Subcutaneous preadipocyte (primary cell): ENCODE data around the gene PDP2. TPM values are rescaled to one million over a fixed set of nuclear protein-coding genes. Genes with fewer than 3 reads are reported as not detected.

Experiments
- total RNA-seq: library from RNA; depleted of rRNA; stranded (reverse); fragments of >200 nt; gene quantifications from 2 replicates; pipeline ENCODE4 v1.2.3, GENCODE V29; 2012

The PDP2 gene, protein sequence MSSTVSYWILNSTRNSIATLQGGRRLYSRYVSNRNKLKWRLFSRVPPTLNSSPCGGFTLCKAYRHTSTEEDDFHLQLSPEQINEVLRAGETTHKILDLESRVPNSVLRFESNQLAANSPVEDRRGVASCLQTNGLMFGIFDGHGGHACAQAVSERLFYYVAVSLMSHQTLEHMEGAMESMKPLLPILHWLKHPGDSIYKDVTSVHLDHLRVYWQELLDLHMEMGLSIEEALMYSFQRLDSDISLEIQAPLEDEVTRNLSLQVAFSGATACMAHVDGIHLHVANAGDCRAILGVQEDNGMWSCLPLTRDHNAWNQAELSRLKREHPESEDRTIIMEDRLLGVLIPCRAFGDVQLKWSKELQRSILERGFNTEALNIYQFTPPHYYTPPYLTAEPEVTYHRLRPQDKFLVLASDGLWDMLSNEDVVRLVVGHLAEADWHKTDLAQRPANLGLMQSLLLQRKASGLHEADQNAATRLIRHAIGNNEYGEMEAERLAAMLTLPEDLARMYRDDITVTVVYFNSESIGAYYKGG
- 8.8 and 14.3 TPM in 2 replicates for total RNA-seq

DNA sequence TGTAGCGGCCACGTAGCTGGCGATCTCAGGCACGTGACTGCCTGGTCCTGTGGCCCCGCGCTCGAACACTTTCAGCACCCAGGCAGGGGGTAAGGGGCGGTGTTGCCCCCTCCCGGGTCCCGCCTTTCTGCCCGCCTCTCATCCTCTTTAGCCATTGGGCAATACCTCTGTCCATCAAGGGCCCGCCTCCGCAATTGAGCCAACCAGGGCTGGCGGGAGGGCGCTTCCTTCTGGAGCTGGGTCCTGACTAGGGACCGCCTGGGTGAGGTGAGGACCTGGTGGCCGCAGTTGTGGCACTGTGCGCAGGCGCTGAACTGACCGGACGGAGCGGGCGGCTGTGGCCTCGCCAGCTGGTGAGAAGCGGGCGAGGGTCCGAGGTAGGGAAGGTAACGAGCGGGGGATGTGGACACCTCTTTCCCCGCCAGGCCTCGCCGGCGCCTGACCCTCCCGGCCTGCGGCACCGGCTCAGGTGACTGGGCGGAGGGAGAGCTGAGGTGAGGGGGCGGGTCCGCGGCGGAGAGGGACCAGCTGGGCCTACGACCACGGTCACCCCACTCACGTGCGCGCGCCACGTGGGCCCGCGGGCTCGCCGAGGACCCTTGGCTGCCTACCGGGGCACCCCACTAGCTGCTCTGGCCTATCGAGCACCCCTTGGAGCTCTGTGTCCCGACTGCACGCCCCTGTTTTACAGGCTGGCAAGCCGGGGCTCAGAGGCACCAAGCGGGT, at the start of gene PDP2:
Gene PDP2 (plus strand): TSS at position 228 of the 726 bp plus-strand sequence. CDS start 3,770 bp downstream, outside the sequence.

DNA sequence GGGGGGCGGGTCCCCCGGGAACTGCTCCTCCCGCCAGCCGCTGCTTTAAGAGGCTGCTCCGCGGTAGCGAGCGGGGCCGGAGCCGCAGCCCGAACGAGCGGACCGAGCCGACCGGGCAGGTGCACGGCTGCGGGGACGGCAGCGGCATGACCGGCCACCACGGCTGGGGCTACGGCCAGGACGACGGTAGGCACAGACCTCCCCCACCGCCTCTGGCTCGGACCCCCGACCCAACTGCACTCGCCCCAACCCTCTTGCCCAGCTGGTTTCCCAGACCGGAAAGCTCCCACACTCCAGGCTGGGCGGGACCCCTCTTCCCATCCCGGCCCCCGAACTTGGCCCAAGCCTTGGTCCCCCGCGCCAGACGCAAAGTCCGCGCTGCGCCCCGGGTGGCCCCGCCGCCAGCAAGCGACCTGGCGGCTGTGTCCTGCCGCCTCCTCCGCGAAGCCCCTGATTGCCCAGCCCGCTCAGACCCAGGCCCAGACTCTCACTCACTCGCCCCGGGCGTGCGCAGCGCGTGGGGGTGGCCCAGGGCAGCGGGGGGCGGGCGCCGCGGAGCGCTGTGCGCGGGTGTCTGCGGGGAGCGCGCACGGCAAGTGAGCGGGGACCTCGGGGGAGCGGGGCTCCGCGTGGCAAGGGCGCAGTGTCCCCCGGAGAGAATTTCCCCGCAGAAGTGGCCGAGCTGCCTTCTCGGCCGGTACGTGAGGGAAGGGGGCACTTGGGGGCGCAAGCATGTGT, 35.8 kb upstream of the PDP2 start, which contains the start of gene CA7:
Gene CA7 (plus strand): TSS at position 73 of the 738 bp plus-strand sequence. CDS start 74 bp downstream, at position 147.

DNA sequence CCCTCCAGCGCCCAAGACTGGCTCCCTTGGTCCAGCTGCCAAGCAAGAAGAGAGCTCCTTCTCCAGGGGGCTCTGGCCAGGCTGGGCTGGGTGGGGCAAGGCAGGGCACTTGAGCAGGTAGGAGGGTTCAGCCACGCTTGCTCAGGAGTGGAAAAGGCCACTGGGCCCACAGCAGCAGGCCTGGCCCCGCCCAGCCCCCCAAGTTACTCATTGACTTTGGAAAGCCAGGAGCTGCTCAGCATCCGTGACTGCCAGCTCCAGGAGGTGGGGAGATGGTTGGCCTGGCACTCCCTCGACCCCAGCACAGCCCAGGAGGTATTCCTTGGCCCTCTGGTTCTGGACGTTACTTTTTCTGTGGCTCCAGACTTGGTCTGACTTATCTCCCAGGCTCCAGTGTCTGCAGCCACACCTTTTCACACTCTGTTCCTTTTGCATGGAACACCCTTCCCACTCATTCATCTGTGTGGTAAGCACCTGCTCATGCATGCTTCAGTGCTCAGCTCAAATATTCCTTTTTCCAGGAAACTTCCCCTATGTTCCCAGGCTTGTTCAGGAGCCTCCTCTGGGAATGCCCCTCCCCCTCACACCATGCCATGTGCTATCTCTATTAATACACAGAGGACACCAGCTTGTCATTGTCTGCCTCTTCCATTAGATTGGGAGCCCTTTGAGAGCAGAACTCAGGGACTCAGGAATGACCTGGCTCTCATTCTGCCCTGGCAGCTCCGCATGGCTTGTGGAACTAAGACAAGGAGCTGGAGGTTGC, 38.7 kb downstream of the PDP2 start, which contains the start of gene CDH16:
Gene CDH16 (minus strand): TSS at position 83 of the 766 bp plus-strand sequence. CDS start 820 bp downstream, outside the sequence.

DNA sequence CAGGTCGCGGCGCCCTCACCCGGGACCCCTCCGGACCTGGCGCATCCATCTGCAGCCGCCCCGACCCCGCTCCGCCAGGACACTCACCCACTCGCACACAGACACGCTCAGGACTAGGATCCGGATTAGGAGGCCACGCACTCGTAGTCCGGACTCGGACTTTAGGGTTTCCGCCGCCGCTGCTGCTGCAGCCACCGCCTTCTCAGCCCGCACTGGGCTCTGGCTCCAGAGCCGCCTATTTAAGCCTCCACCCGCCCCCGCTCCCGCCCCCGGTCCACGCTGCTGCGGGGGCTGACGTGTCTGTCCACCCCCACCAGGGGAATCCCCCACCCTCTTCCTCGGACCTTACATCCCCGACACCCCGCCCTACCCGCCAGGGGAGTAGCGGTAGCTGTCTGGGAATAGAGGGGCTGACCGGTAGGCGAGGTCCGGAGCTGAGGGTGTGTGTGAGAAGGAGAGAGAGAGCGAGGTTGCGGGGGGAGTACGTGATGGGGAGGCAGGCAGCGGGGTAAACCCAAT, 45.1 kb downstream of the PDP2 start, which contains the start of gene RRAD:
Gene RRAD (minus strand): TSS at position 214 of the 519 bp plus-strand sequence. CDS start 356 bp downstream, outside the sequence.

DNA sequence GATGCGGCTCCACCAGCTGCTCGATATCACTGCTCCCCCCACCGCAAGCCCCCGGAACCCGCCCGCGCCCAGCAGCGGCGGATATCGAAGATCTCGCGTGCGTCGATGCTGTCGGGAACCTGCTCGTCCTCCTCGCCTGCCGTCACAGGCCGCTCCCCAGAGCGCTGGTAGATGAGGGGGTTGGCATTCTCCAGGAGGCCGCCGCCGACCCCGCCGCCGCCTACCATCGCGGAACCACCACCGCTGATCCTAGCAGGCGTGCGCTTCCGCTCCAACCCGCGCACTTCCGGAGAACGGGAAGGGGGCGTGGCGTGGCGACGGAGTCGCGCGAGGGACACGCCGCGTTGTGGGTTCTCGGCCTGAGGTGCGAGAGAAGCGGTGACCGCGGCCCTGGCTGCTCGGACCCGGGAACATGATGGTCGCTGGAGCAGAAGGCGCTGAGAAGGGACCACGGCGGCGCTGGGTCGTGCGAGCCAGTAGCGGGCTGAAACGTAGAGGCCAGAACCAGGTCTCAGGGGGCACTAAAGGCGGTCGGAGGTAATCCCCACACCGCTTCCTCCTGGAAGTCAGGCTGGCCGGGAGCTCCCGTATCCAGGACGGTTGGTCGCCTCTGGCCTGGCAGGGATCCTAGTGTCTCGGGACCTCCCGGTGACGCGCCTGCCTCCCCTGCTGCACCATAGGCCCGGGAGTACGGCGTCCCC, 54.0 kb downstream of the PDP2 start, which contains the start of gene CIAO2B:
Gene CIAO2B (minus strand): TSS at position 265 of the 701 bp plus-strand sequence. CDS start 38 bp downstream, at position 227.

DNA sequence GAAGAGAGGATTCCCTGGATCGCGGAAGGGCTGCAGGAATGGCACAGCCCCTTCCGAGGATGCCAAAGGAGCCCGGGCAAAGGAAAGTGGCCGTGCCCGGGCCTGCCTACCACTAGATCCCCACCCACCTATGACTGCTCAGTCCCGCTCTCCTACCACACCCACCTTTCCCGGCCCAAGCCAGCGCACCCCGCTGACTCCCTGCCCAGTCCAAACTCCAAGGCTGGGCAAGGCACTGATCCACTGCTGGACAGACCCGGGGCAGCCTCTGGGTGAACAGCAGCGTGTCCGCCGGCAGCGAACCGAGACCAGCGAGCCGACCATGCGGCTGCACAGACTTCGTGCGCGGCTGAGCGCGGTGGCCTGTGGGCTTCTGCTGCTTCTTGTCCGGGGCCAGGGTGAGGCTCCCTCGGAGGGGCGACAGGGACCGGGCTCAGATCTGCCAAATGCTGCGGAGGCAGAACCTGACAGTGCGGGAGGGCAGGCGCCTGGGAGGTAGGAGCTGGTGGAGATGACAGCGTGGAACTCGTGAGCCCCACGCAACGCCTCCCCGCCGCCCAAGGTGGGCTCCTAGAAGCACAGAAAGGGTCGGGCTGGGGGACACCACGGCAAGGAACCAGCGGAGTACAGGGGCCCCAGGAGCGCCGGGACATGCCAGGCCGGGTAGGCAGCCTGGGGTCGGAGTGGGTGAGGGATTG, 55.1 kb downstream of the PDP2 start, which contains the start of gene CES2:
Gene CES2 (plus strand): TSS at position 203 of the 698 bp plus-strand sequence. CDS start 120 bp downstream, at position 323.

Other genes starting within 250 kb of the PDP2 start
- gene CMTM4, start 183.8 kb upstream of the PDP2 start, total RNA-seq: 16.9 and 20.3 TPM in 2 replicates
- 67.6 and 76.4 TPM in 2 replicates for gene DYNC1LI2, start 128.9 kb upstream of the PDP2 start, total RNA-seq
- gene TERB1, start 78.9 kb upstream of the PDP2 start, total RNA-seq: not detected in 2 replicates
- gene NAE1, start 49.5 kb upstream of the PDP2 start, total RNA-seq: 79.4 and 81.3 TPM in 2 replicates
- not detected in 2 replicates for gene CA7, start 36.1 kb upstream of the PDP2 start, total RNA-seq
- not detected in 2 replicates for gene CDH16, start 38.4 kb downstream of the PDP2 start, total RNA-seq
- 0.98 and 1.5 TPM in 2 replicates for gene RRAD, start 45.0 kb downstream of the PDP2 start, total RNA-seq
- 92.9 and 125 TPM in 2 replicates for gene CIAO2B, start 53.9 kb downstream of the PDP2 start, total RNA-seq
- gene CES2, start 55.0 kb downstream of the PDP2 start, total RNA-seq: 34.2 and 39.3 TPM in 2 replicates
- under 0.01 TPM in 2 replicates for gene CES3, start 80.8 kb downstream of the PDP2 start, total RNA-seq
- 1.1 and 1.4 TPM in 2 replicates for gene CES4A, start 108.1 kb downstream of the PDP2 start, total RNA-seq
- 49.2 and 85.2 TPM in 2 replicates for gene CBFB, start 148.6 kb downstream of the PDP2 start, total RNA-seq
- 11.4 and 14.9 TPM in 2 replicates for gene PHAF1, start 229.4 kb downstream of the PDP2 start, total RNA-seq